K562 (cell line): ENCODE results near the gene ZNF501. TPM values are rescaled to one million over a fixed set of nuclear protein-coding genes. Genes with fewer than 3 reads are reported as not detected.

Experiments used
- ESRRA ChIP-seq: fragments of 450-650 bp; IDR thresholded peaks from 2 replicates; pipeline ENCODE4 v1.6.1; 2014; ENCODE audit warnings: low read depth, mild to moderate bottlenecking, moderate library complexity, borderline replicate concordance
- FOXJ2 ChIP-seq: fragments of 200-800 bp; sonication (Bioruptor generic); IDR thresholded peaks from 2 replicates; pipeline ENCODE4 v1.6.1; 2016; ENCODE audit warnings: missing genetic modification characterization, missing compliant biosample characterization
- GTF2F1 ChIP-seq: IDR thresholded peaks from 2 replicates; pipeline ENCODE4 v1.6.1; 2011; ENCODE audit warnings: low read depth, low read length, improper control_type of control experiment
- HINFP ChIP-seq: fragments of 450-650 bp; conservative IDR thresholded peaks from 2 replicates; pipeline ENCODE4 v1.6.1; 2016; ENCODE audit warnings: missing genetic modification characterization, low read depth, mild to moderate bottlenecking, control low read depth, missing compliant biosample characterization
- KLF13 ChIP-seq: fragments of 450-650 bp; IDR thresholded peaks from 2 replicates; pipeline ENCODE4 v1.6.1; 2016; ENCODE audit warnings: missing genetic modification characterization, low read depth, mild to moderate bottlenecking, missing compliant biosample characterization, moderate library complexity, borderline replicate concordance
- RHOXF2B ChIP-seq: fragments of 250-450 bp; sonication (Bioruptor Pico); conservative IDR thresholded peaks from 2 replicates; pipeline ENCODE4 v1.5.1; 2021
- RUNX1 ChIP-seq: sonication (generic); IDR thresholded peaks from 2 replicates; pipeline ENCODE4 v1.6.1; 2016; ENCODE audit warnings: antibody characterized with exemption, low read depth
- SETDB1 ChIP-seq: IDR thresholded peaks from one replicate; pipeline ENCODE4 v1.6.1; 2012; ENCODE audit warnings: low read length, control low read depth, inconsistent platforms
- TBP ChIP-seq: optimal IDR thresholded peaks from 2 replicates; pipeline ENCODE3; 2011; ENCODE audit warnings: low read depth, low read length, improper control_type of control experiment
- TCF3 ChIP-seq: sonication (generic); formaldehyde crosslinking; IDR thresholded peaks from 2 replicates; pipeline ENCODE4 v1.4.0; 2020; ENCODE audit warnings: mild to moderate bottlenecking, missing genetic modification reagents
- XRCC4 ChIP-seq: IDR thresholded peaks from one replicate; pipeline ENCODE4 v1.6.1; 2011; ENCODE audit not compliant: insufficient read depth, insufficient read length; ENCODE audit errors: extremely low read depth
- ZFP36 ChIP-seq: fragments of 150-350 bp; IDR thresholded peaks from 2 replicates; pipeline ENCODE4 v1.6.1; 2018; ENCODE audit warnings: low read length, low read depth; ENCODE audit not compliant: partially characterized antibody
- ZKSCAN8 ChIP-seq: fragments of 200-800 bp; sonication (Bioruptor generic); IDR thresholded peaks from 2 replicates; pipeline ENCODE4 v1.6.1; 2016; ENCODE audit warnings: missing genetic modification characterization, missing compliant biosample characterization
- ZNF224 ChIP-seq: sonication (generic); formaldehyde crosslinking; IDR thresholded peaks from 2 replicates; pipeline ENCODE4 v1.8.0; 2022; ENCODE audit warnings: mild to moderate bottlenecking, missing genetic modification reagents
- ZNF318 ChIP-seq, 2 experiments: fragments of 450-650 bp; IDR thresholded peaks; 2 replicates each; pipeline ENCODE4 v1.6.1; 2016; ENCODE audit warnings: mild to moderate bottlenecking in 2 of 2, borderline replicate concordance in 1 of 2, low read depth in 1 of 2, moderate library complexity in 1 of 2
- polyA plus RNA-seq, 8 experiments: library from polyadenylated mRNA; depleted of rRNA in 4 of 8; stranded (reverse) in 5 of 8; unstranded in 3 of 8; fragments of >200 nt; fragmentation: Nextera tagmentation in 2 of 8; fragmentation: Illumina TruSeq in 1 of 8; extraction: Ambion mirVana in 2 of 8; extraction: Trizol in 1 of 8; gene quantifications; 2 replicates each; pipeline versions ENCODE4 v1.2.1 to v1.2.3, GENCODE V29; 2011 to 2014; ENCODE audit warnings: inconsistent platforms in 1 of 8, missing spikeins in 1 of 8
- total RNA-seq, 7 experiments: library from RNA; depleted of rRNA in 6 of 7; stranded (reverse); fragments of >200 nt in 6 of 7; fragmentation: Illumina TruSeq in 2 of 7; extraction: Trizol in 2 of 7; gene quantifications; 2 replicates each; pipeline versions ENCODE4 v1.2.1 to v1.2.3, GENCODE V29; 2011 to 2021; ENCODE audit warnings: low replicate concordance in 1 of 7
- TF ChIP-seq, protein P1 (sequence below): sonication (generic); formaldehyde crosslinking; IDR thresholded peaks from 2 replicates; pipeline ENCODE4 v1.8.0; 2022; ENCODE audit warnings: mild to moderate bottlenecking, missing genetic modification reagents

ZNF501 gene
- total and polyA plus RNA-seq, 9 of the 15 experiments (the other 6 are each of a cell fraction or from before 2014, with no cell fraction given) = 1.2 to 6.5 (median 3.7) TPM

GRCh38 chr3:44772099-44772442 lies 42.6 kb downstream of the ZNF501 start (continued):
- no peak for TF ChIP-seq RUNX1
- TF ChIP-seq XRCC4 = no peak
- no peak for TF ChIP-seq TBP
- TF ChIP-seq ZNF224 (CRISPR knock-in tag) = no peak
- no peak for TF ChIP-seq ZNF318 (IDR thresholded peaks at IDR 0.05; ENCODE audit: borderline replicate concordance in 1 of 2, low read depth in 1 of 2)
- no peak for TF ChIP-seq HINFP (tag)
- TF ChIP-seq ESRRA = no peak
- TF ChIP-seq TCF3 (CRISPR knock-in tag) = no peak
- no peak for TF ChIP-seq SETDB1
- TF ChIP-seq KLF13 (tag) = no peak
- no peak for TF ChIP-seq FOXJ2 (tag)
- TF ChIP-seq ZKSCAN8 = no peak
- no peak for TF ChIP-seq GTF2F1
- TF ChIP-seq, protein P1, sequence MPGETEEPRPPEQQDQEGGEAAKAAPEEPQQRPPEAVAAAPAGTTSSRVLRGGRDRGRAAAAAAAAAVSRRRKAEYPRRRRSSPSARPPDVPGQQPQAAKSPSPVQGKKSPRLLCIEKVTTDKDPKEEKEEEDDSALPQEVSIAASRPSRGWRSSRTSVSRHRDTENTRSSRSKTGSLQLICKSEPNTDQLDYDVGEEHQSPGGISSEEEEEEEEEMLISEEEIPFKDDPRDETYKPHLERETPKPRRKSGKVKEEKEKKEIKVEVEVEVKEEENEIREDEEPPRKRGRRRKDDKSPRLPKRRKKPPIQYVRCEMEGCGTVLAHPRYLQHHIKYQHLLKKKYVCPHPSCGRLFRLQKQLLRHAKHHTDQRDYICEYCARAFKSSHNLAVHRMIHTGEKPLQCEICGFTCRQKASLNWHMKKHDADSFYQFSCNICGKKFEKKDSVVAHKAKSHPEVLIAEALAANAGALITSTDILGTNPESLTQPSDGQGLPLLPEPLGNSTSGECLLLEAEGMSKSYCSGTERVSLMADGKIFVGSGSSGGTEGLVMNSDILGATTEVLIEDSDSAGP (CRISPR knock-in tag) = peak; percentile 72; the same call in 1 of the 2 replicates
- TF ChIP-seq RHOXF2B (CRISPR knock-in tag) = no peak
- peak; percentile 87 for TF ChIP-seq ZFP36
